Stimulated activated CD4-positive, alpha-beta T cell treated with anti-CD3 and anti-CD28 coated beads, Interleukin-15, amount 100 ng/mL, for 1 hour (primary cell): ENCODE results near the gene SGCD.

Experiments
- DNase-seq, 2 donors: peaks; one replicate each; pipeline ENCODE4 v3.0.0-alpha.2; 2020; ENCODE audit warnings: low read depth in 1 of 2, low spot score in 1 of 2

Gene SGCD

DNA sequence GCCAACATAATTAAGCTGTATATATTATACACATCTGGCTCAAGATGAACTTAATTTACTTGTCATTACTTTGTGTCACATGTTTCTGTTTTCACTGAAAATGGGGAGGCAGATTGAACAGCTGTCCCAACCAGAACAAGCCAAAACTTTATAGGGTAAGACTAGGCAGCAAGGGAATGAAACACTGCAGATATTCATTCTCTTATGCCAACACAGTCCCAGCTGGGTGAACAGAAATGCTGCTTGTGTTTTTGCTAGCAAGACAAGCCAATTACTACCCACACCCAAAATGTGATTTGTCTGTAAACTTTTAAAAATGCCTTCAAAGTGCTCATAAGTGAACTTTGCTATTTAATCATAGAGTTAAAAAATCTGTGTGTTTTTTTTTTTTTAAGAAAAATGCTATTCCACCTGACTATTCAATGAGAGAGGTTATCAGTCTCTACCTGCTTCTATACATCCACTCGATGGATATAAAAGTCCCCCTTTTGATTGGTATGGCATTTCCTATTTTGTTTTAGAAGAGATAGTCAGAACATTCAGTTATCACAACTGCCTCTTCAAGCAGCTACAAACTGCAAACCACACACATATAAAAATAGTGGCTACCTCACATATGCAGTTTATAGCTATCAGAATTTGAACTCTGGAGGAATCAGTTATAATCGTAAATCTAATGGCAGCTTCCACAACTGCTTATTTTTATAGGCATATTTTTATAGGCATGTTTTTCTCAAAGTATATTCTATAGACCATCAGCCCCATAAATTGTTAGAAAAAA lies 431.2 kb downstream of the SGCD start:
- DNase-seq: no peak

DNA sequence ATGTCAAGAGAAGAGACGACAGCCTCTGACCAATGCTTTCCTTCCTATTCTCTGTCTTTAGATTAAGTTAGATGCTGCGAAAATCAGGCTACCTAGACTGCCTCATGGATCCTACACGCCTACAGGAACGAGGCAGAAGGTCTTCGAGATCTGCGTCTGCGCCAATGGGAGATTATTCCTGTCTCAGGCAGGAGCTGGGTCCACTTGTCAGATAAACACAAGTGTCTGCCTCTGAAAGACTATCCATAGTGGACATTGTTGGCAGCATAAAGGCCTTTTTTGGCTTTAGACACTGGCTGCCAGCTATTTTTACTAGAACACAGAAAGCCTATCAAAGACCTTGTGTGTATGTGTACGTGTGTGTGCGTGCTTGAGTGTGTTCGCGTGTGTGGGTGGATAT lies 432.2 kb downstream of the SGCD start:
- DNase-seq: no peak

DNA sequence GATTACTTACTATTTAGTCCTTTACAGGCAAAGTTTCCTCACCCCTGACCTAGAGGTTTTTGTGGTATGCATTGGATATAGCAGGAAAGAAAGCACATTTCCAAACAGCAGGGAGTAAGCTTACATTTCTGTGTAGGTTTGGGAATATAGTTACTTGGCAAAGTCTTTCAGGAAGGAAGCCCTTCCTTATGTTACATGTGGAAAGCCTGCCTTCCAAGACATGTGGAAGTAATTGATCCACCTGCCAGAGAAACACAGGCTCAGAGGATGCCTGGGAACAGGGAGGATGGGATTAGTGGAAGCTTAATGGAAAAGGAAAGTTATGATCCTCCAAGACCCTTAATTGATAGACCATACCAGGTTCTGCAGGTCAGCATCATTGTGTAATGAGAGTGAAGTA lies 435.8 kb downstream of the SGCD start:
- no peak for DNase-seq

DNA sequence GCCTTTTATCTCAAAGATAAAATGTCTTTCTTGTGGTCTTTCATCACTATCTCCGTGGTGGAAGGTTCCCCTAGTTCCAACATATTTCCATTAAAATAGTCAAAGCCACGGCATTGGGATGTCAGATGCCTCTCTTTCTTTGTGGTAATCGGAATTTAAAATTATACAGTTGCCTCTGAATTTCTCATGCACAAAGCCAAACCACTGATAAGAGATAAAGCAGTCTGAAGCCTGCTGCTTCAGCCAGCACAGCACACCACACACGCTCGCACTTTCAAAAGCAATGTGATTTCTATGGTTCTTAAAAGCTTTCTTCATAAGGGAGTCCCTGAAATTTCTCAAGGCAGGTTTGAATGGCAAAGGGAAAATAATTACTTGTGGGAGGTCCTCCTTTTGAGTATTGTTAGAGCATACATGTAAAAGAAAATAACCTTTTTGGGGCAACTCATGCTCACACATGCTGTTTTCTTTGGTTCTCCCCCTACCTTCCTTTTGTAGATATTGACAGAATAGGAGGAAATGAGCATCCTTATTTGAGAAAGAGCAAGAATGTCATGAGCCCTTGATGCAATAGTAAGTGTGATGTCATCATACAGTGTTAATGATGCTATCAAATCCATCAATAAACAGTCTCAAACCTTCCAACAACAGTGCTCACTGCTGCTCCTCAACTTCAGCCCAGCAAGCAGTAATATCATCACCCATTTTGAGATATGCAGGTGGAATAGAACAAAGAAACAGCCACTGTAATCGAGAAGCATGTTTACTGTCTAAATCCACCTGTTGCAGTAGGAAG lies 437.4 kb downstream of the SGCD start:
- DNase-seq: no peak

DNA sequence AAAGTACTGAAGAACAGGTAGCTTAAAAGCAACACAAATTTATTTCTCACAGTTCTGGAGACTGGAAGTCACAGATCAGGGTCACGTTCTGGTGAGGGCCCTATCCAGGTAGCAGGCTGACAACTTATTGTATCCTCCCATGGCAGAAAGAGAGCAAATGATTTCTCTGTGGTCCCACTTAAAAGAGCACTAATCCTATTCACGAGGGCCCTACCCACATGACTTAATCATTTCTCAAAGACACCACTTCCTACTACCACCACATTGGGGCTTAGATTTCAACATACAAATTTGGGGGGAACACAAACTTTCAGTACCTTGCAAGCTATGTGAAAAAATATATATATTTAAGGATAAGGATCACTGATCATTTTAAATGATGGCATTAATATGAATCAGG lies 447.3 kb downstream of the SGCD start:
- DNase-seq: no peak

DNA sequence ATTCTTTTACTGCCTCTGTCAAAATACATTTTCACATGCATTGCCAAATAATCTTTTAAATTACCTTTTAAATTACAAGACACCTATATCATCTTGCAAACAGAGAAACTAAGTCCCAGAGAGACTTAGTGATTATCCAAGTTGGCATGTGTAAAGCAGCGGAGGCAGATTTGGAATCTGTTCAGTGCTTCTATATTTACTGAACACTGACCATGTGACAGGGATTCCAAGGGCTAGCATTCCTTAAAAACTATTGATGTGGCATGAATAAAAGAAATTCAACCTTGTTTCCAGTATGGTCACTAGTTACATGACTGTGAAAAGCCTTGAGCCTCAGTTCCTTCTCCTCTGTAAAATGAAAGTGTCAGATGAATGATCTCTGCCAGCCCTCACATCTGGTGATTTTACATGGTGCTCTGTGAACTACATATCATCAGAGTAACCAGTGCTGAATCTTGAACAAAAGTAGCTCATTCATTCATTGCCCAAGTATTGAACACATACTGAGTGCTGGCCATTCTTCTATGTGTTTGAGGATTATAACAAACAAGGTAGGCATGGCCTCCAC lies 451.3 kb downstream of the SGCD start:
- DNase-seq: no peak

DNA sequence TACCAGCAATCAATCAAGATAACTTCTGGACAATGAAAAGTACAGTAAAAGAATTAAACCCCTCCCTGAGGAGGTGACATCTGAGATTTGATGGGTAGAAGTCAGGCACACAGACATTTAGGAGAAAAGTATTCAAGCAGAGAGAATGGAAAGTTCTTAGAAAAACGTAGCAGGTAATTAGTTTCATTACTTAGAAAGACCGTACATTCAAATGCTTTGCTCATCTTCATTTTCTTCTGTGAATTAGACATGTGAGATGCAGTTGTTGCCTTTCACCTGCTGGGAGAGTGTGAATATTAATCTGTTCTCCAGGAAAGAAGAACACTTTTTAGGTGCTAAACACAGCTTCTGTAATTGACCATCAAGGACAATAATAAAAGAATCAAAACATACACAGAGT lies 451.8 kb downstream of the SGCD start:
- DNase-seq: no peak

DNA sequence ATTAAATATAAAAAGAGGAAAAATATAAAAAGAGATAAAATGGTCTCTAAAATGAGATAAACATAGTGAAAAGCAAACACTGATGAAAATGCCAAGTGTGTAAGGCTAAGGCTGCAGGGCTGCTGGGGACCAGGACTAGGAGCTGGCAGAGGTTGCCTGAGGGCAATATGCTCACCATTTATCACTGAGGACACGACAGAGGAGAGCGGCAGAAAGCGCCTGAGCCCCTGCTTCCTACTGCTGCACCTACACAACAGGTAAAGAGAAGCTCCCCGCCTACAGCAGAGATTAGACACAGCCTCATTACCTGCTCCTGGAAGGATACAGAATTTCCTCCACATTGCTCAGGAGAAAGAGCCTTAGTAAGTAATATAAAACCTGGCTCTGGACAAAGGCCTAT lies 452.5 kb downstream of the SGCD start:
- DNase-seq: no peak

DNA sequence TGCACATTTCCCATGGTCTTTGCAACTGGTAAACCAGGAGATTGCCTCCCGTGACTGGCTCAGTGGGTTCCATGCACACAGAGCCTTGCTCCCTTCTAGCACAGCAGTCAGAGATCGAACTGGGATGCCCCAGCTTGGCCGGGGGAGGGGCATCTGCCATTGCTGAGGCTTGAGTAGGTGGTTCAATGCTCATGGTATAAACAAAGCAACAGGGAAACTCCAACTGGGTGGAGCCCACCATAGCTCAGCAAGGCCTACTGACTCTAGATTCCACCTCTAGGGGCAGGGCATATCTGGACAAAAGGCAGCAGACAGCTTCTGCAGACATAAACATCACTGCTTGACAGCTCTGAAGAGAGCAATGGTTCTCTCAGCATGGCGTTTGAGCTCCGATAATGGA lies 456.1 kb downstream of the SGCD start:
- DNase-seq: no peak

DNA sequence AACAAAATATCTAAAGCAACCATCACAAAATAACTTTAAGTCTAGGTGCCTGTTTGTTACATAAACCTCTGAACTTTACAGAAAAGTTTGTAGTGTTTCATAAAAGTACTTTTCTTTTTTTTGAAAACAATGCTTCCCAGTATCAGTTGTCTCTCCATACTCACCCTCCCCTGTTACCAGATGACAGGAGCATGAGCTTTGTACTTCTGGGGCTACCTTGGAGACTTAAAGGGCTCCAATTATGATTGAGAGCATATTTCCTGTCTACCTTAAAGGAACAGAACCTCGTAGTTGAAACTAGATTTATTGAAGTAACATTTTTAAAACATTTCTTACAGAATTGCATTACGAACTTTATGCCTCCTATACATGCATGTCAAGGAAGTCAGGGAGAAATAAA lies 467.7 kb downstream of the SGCD start:
- DNase-seq: no peak

DNA sequence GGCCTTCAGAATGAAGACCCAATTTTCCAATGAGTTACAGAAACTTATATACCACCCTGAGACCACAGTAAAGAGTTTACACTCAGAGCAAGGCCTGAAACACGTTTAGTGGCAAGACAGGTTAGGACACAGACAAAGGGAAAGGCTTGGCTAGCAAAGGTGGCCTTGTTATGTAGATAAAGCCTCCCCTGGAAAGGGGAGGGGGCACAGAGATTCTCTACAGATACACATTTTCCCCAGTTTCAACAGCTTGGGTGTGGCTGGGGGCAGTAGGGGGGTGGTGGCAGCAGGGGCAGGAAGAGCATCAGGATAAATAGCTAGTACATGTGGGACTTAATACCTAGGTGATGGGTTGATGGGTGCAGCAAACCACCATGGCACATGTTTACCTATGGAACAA lies 471.2 kb downstream of the SGCD start:
- DNase-seq: no peak

DNA sequence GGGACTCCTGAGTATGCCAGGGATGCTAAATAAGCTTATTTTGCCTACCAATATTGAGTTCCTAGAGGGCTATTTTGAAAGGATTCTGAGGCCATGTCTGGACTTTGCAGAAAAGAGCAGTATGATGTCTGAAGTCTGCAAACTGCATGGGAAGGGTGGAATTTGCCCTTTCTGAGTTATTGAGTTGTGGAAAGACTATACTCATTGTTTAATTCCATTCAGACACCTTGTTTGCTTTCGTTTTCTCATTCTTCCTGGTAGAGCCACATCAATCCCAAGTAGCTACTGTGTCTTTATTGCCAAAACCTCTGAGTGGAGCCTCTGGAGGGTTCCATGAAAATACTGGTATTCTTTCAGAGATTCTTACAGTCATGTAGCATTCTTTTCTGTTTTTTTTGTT lies 472.2 kb downstream of the SGCD start:
- DNase-seq: no peak

DNA sequence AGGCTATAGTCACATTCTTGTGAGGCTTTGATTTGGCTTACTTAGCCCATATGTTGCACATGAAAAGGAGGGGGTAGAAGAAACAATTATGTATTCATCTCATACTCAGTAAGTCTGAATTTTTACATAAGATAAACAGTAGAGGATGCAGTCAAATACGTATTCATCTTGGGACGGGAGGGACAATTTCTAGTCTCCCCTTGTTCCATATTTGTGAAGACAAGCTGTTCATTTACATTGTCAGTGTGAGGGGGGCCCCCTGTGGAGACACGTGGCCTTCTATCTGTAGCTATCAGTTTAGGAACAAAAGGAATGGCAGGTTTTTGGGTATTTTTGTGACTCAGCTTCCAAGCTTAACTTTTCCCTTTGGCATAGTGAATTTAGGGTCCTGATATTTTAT lies 474.0 kb downstream of the SGCD start:
- no peak for DNase-seq

DNA sequence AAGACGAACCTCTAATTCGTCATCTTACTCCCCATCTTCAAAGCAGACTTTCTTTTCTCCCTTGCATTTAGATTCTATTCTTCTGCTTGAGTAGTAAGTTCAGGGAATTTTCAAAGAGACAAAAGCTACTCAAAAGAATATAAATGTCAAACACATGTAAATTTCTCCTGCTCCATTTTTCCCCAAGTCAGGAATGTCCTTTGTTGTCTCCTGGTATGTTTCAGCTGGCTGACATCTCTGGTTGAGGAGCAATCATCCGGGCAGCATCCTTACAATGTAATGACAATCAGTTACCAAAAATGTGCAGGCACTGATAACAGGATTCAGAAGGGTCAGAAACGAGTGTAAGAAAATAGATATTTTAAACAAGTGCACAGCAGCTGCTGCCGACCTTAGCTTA lies 475.5 kb downstream of the SGCD start:
- DNase-seq: no peak

DNA sequence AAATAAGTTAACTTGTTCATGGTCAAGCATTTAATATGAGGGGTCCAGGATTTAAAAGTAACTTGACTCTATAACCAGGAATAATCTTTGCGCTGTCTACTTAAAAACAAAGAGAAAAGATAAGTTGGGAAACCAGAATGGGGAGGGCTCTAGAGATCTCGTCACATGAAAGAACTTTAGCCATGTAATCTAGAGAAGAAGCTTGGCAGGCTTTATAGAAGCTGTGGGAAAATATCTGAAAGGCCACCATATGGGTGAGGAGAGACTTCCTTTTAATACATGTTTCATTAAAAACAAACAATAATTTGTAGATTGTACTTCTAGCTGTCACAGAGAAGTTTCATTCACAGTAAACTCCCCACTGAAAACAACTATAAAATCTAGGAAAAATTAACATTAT lies 476.4 kb downstream of the SGCD start:
- no peak for DNase-seq

DNA sequence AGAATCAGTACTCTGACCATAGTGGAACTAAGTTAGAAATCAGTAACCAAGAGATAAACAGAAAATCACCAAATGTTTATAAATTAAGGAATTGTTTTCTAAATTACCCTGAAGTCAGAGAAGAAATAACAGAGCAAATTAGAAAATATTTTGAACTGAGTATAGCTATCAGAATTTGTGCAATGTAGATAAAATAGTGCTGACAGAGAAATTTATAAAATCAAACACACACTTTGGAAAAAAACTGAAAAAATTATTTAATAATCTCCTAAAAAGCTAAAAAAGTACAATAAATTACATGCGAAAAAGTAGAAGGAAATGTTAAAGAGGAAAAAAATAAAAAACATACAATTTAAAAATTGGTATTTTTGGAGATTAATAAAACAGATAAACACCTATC lies 486.0 kb downstream of the SGCD start:
- DNase-seq: no peak

DNA sequence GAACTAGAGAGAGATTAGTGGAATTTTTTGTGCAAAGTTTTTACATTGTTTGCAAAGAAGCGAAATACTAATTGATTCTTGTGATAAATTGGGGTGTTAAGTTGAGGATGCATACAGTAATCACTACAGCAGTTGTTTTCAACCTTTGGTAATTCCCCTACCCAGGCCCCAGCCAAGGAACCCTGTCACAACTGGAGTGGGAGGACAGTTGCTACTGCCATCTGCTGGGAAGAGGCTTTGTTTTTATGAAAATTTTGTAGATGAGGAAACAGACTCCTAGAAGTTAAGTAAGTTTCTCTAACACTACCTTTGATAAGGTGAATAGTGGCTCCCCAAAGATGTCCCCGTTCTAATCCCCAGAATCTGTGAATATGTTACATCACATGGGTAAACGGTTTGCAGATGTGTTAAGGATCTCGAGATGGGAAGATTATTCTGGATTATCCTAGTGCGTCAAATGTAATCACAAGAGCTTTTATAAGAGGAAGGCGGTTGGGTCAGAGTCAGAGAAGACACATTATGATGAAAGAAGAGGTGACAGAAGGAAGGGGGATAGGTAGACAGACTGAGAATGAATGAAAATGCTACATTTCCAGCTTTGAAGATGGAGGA lies 489.1 kb downstream of the SGCD start:
- no peak for DNase-seq
